RWPE2 (cell line): ENCODE measurements around the gene USP3.

Source experiments
- ATAC-seq: fragments of 200-7000 bp; cut with Tn5 transposase; 3 replicates; pipeline ENCODE4 v1.9.1; 2021; ENCODE audit warnings: low read depth
- DNase-seq: peaks from one replicate; pipeline ENCODE4 v3.0.0-alpha.2; 2020; ENCODE audit warnings: low spot score
- H3K27ac ChIP-seq: fragments of 450-650 bp; 2 replicates; pipeline ENCODE4 v1.5.1; 2017; ENCODE audit warnings: mild to moderate bottlenecking; ENCODE audit not compliant: poor library complexity, severe bottlenecking
- H3K27me3 ChIP-seq: fragments of 250-450 bp; sonication (Bioruptor Pico); 2 replicates; pipeline ENCODE4 v1.5.1; 2021; ENCODE audit warnings: mild to moderate bottlenecking, moderate library complexity; ENCODE audit not compliant: insufficient read depth, poor library complexity, severe bottlenecking
- H3K36me3 ChIP-seq: fragments of 250-450 bp; sonication (Bioruptor Pico); 2 replicates; pipeline ENCODE4 v1.5.1; 2020; ENCODE audit warnings: low read depth, mild to moderate bottlenecking, moderate library complexity
- H3K4me1 ChIP-seq: fragments of 250-450 bp; sonication (Bioruptor Pico); 2 replicates; pipeline ENCODE4 v1.5.1; 2021; ENCODE audit warnings: mild to moderate bottlenecking, moderate library complexity; ENCODE audit not compliant: insufficient read depth, poor library complexity, severe bottlenecking
- H3K4me3 ChIP-seq: fragments of 250-450 bp; sonication (Bioruptor Pico); 2 replicates; pipeline ENCODE4 v1.5.1; 2021; ENCODE audit warnings: mild to moderate bottlenecking, moderate library complexity; ENCODE audit not compliant: severe bottlenecking
- H3K9me3 ChIP-seq: fragments of 250-450 bp; sonication (Bioruptor Pico); 2 replicates; pipeline ENCODE4 v1.5.1; 2021; ENCODE audit warnings: mild to moderate bottlenecking, moderate library complexity; ENCODE audit not compliant: severe bottlenecking
- CTCF ChIP-seq: fragments of 450-650 bp; IDR thresholded peaks from one replicate; pipeline ENCODE4 v1.5.1; 2017; ENCODE audit warnings: mild to moderate bottlenecking, moderate library complexity; ENCODE audit not compliant: poor library complexity, severe bottlenecking

USP3 gene

GRCh38 chr15:63474810-63475316 lies 29.5 kb upstream of the USP3 start:
- H3K27me3 ChIP-seq = no peaks in the 10 kb centered on the region
- ATAC-seq (peak; percentile 11; the same call in 1 of the 3 replicates), DNase-seq (no peak)
- H3K4me3 ChIP-seq = no peak overlapping the region
- H3K9me3 ChIP-seq = no peaks in the 10 kb centered on the region
- peaks cover 11% of the 10 kb centered on the region for H3K4me1 ChIP-seq
- TF ChIP-seq CTCF = no peak
- H3K27ac ChIP-seq = no peak overlapping the region
- H3K36me3 ChIP-seq = no peaks in the 10 kb centered on the region

- Histone ChIP-seq H3K9me3 (no peaks in the 10 kb centered on the region), H3K4me3 (no peak overlapping the region), H3K27me3 (no peaks in the 10 kb centered on the region), H3K4me1 (peaks cover 11% of the 10 kb centered on the region), H3K36me3 (no peaks in the 10 kb centered on the region), H3K27ac (peak overlapping the region; percentile 31)
- no peak for TF ChIP-seq CTCF
- ATAC-seq (no peak), DNase-seq (no peak)
Measured at GRCh38 chr15:63475707-63476106, 28.7 kb upstream of the USP3 start.

GRCh38 chr15:63476229-63476632 lies 28.2 kb upstream of the USP3 start:
- Histone ChIP-seq H3K27ac (peak overlapping the region; percentile 31), H3K9me3 (no peaks in the 10 kb centered on the region), H3K36me3 (no peaks in the 10 kb centered on the region), H3K4me1 (peaks cover 11% of the 10 kb centered on the region), H3K4me3 (no peak overlapping the region), H3K27me3 (no peaks in the 10 kb centered on the region)
- peak; percentile 87 for ATAC-seq
- no peak for DNase-seq
- no peak for TF ChIP-seq CTCF

DNA sequence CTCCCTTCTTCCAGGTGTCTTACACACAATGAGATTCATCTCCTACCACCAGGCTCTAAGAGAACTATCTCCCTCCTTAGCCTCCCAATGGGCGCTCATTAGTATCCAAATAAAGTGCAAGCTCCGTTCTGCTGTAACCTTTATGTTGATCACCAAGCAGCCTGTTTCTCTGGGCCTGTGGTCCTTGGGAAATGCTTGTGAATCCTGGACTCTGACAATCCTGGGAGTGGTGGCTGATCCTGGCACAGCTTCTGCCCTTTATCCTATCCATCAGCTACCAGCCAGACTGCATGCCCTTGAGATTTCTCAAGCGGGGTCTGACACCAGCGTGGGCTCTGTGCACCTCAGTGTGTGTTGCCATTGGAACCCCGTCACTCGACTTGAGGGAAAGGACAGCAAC lies 26.1 kb upstream of the USP3 start:
- Histone ChIP-seq H3K27ac (no peak overlapping the region), H3K4me1 (peaks cover 25% of the 10 kb centered on the region), H3K27me3 (no peaks in the 10 kb centered on the region), H3K36me3 (no peaks in the 10 kb centered on the region), H3K4me3 (no peak overlapping the region), H3K9me3 (no peaks in the 10 kb centered on the region)
- TF ChIP-seq CTCF = no peak
- ATAC-seq = no peak
- no peak for DNase-seq

DNA sequence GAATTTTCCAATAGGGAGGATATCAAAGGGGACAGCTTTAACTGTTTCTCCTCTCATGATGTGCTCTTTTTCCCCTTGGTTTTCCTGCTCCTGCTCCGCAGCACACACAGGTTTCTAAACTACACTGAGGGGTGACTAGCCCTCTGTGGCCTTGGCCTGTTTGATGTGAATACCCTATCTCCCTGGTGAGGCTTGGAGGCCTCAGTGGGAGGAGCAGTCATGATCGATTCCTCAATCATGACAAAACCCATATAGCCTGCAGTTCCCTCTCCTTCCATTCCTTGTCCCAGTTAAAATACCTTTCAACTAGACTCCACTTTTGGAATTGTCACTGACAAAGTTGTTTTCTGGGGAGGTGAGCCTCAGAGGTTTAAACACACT lies 24.0 kb upstream of the USP3 start:
- ATAC-seq = no peak
- no peak for DNase-seq
- H3K4me3 ChIP-seq = no peak overlapping the region

More for the DNA sequence above, 24.0 kb upstream of the USP3 start:
- Histone ChIP-seq H3K9me3 (no peaks in the 10 kb centered on the region), H3K4me1 (peaks cover 40% of the 10 kb centered on the region), H3K27me3 (no peaks in the 10 kb centered on the region), H3K36me3 (no peaks in the 10 kb centered on the region), H3K27ac (no peak overlapping the region)
- TF ChIP-seq CTCF = no peak
